GM23338 (cell line): ENCODE results near the gene SOS1. TPM values are rescaled to one million over a fixed set of nuclear protein-coding genes. Genes with fewer than 3 reads are reported as not detected.

Experiments used
- ATAC-seq: fragments of 200-7000 bp; cut with Tn5 transposase; 3 replicates; pipeline ENCODE4 v1.9.1; 2020
- DNase-seq: peaks from one replicate; pipeline ENCODE4 v3.0.0-alpha.2; 2015; ENCODE audit warnings: low spot score
- H2AFZ ChIP-seq: fragments of 200-600 bp; sonication (generic); 2 replicates; pipeline ENCODE4 v1.8.0; 2016; ENCODE audit warnings: antibody characterized with exemption, mild to moderate bottlenecking, moderate library complexity
- H3F3A ChIP-seq: fragments of 200-600 bp; sonication (generic); replicated peaks from 2 replicates; pipeline ENCODE4 v1.8.0; 2017; ENCODE audit warnings: antibody characterized with exemption, mixed run types, low read depth
- H3K27ac ChIP-seq: fragments of 200-600 bp; sonication (generic); 2 replicates; pipeline ENCODE4 v1.6.1; 2016; ENCODE audit warnings: low read depth
- H3K27me3 ChIP-seq: fragments of 200-600 bp; sonication (generic); 2 replicates; pipeline ENCODE4 v1.8.0; 2016; ENCODE audit warnings: mild to moderate bottlenecking, mixed run types, moderate library complexity; ENCODE audit not compliant: insufficient read depth
- H3K36me3 ChIP-seq: fragments of 200-600 bp; sonication (generic); 2 replicates; pipeline ENCODE4 v1.8.0; 2016; ENCODE audit warnings: mild to moderate bottlenecking; ENCODE audit not compliant: insufficient read depth
- H3K4me1 ChIP-seq: fragments of 200-600 bp; sonication (generic); 2 replicates; pipeline ENCODE4 v1.8.0; 2016; ENCODE audit warnings: mild to moderate bottlenecking, moderate library complexity; ENCODE audit not compliant: insufficient read depth
- H3K4me2 ChIP-seq: fragments of 200-600 bp; sonication (generic); 2 replicates; pipeline ENCODE4 v1.7.1; 2017; ENCODE audit warnings: mixed run types
- H3K4me3 ChIP-seq: fragments of 200-600 bp; sonication (generic); 2 replicates; pipeline ENCODE4 v1.6.1; 2016; ENCODE audit warnings: mixed run types
- H3K79me2 ChIP-seq: fragments of 200-600 bp; sonication (generic); replicated peaks from 2 replicates; pipeline ENCODE4 v1.8.0; 2017; ENCODE audit warnings: mild to moderate bottlenecking; ENCODE audit not compliant: insufficient read depth
- H3K9me2 ChIP-seq: fragments of 200-600 bp; sonication (generic); 2 replicates; pipeline ENCODE4 v1.8.0; 2017; ENCODE audit not compliant: insufficient read depth
- H4K20me1 ChIP-seq: fragments of 200-600 bp; sonication (generic); replicated peaks from 2 replicates; pipeline ENCODE4 v1.8.0; 2017; ENCODE audit warnings: mild to moderate bottlenecking; ENCODE audit not compliant: insufficient read depth
- H3K27ac Mint-ChIP-seq: 2 replicates; pipeline ENCODE4 v1.8.0; 2020; ENCODE audit warnings: inconsistent platforms, mild to moderate bottlenecking, moderate library complexity, mixed read lengths
- H3K27me3 Mint-ChIP-seq: 3 replicates; pipeline ENCODE4 v1.8.0; 2022; ENCODE audit warnings: low read depth, mild to moderate bottlenecking, moderate library complexity, mixed read lengths, inconsistent platforms; ENCODE audit not compliant: insufficient read depth, poor library complexity
- H3K36me3 Mint-ChIP-seq: 3 replicates; pipeline ENCODE4 v1.8.0; 2021; ENCODE audit warnings: low read depth, mild to moderate bottlenecking, inconsistent platforms, moderate library complexity, mixed read lengths
- H3K4me1 Mint-ChIP-seq: 3 replicates; pipeline ENCODE4 v1.8.0; 2020; ENCODE audit warnings: mild to moderate bottlenecking, inconsistent platforms, mixed read lengths
- H3K4me3 Mint-ChIP-seq: 3 replicates; pipeline ENCODE4 v1.8.0; 2021; ENCODE audit warnings: moderate library complexity, mild to moderate bottlenecking, inconsistent platforms, mixed read lengths
- H3K9me3 Mint-ChIP-seq: 3 replicates; pipeline ENCODE4 v1.8.0; 2020; ENCODE audit warnings: moderate library complexity, mild to moderate bottlenecking, inconsistent platforms, mixed read lengths
- CREB1 ChIP-seq: fragments of 250-450 bp; sonication (Bioruptor Pico); IDR thresholded peaks from 2 replicates; pipeline ENCODE4 v1.5.0; 2020; ENCODE audit warnings: low read depth, mild to moderate bottlenecking, moderate library complexity
- EZH2 ChIP-seq: fragments of 200-600 bp; sonication (generic); IDR thresholded peaks from one replicate; pipeline ENCODE4 v1.8.0; 2017; ENCODE audit warnings: antibody characterized with exemption, mild to moderate bottlenecking, low read depth; ENCODE audit not compliant: unreplicated experiment
- EZH2phosphoT487 ChIP-seq: fragments of 200-600 bp; sonication (generic); IDR thresholded peaks from one replicate; pipeline ENCODE4 v1.8.1; 2018; ENCODE audit warnings: antibody characterized with exemption; ENCODE audit not compliant: unreplicated experiment
- JUNB ChIP-seq: IDR thresholded peaks from one replicate; pipeline ENCODE4 v1.6.1; 2016; ENCODE audit warnings: antibody characterized with exemption; ENCODE audit not compliant: unreplicated experiment
- NANOG ChIP-seq: IDR thresholded peaks from 2 replicates; pipeline ENCODE4 v1.6.1; 2016; ENCODE audit warnings: antibody characterized with exemption, borderline replicate concordance
- POLR2AphosphoS5 ChIP-seq: IDR thresholded peaks from 2 replicates; pipeline ENCODE4 v1.6.1; 2016; ENCODE audit warnings: antibody characterized with exemption, low read depth
- STAT1 ChIP-seq: IDR thresholded peaks from one replicate; pipeline ENCODE4 v1.6.1; 2016; ENCODE audit warnings: antibody characterized with exemption; ENCODE audit not compliant: unreplicated experiment
- ZNF114 ChIP-seq: fragments of 250-450 bp; sonication (Bioruptor Pico); IDR thresholded peaks from 2 replicates; pipeline ENCODE4 v1.5.0; 2020; ENCODE audit warnings: mild to moderate bottlenecking, moderate library complexity
- ZNF331 ChIP-seq: fragments of 250-450 bp; sonication (Bioruptor Pico); IDR thresholded peaks from 2 replicates; pipeline ENCODE4 v1.5.0; 2020; ENCODE audit warnings: low read depth, mild to moderate bottlenecking, moderate library complexity
- polyA plus RNA-seq: library from polyadenylated mRNA; unstranded; fragments of >200 nt; fragmentation: Nextera tagmentation; extraction: Ambion mirVana; gene quantifications from 2 replicates; pipeline ENCODE4 v1.2.1, GENCODE V29; 2016
- total RNA-seq: library from RNA; depleted of rRNA; stranded (reverse); fragments of >200 nt; shearing (Covaris generic); gene quantifications from 2 replicates; pipeline ENCODE4 v1.2.3, GENCODE V29; 2014
- TF ChIP-seq, protein P1 (sequence below): IDR thresholded peaks from one replicate; pipeline ENCODE4 v1.6.1; 2018; ENCODE audit warnings: antibody characterized with exemption; ENCODE audit not compliant: unreplicated experiment
- TF ChIP-seq, protein P2 (sequence below), 2 experiments: fragments of 200-600 bp in 1 of 2; sonication (generic) in 1 of 2; conservative IDR thresholded peaks; 2 replicates each; pipeline versions ENCODE4 v1.5.1 to v1.6.1; 2016 to 2017; ENCODE audit warnings: antibody characterized with exemption in 2 of 2, low read depth in 2 of 2, mild to moderate bottlenecking in 2 of 2, moderate library complexity in 1 of 2
- TF ChIP-seq, protein P3 (sequence below): fragments of 250-450 bp; sonication (Bioruptor Pico); IDR thresholded peaks from 2 replicates; pipeline ENCODE4 v1.5.0; 2020; ENCODE audit warnings: mild to moderate bottlenecking, moderate library complexity
- TF ChIP-seq, protein P4 (sequence below): IDR thresholded peaks from 2 replicates; pipeline ENCODE4 v1.6.1; 2016; ENCODE audit warnings: antibody characterized with exemption

The SOS1 gene
- total and polyA plus RNA-seq, 2 experiments from 2014 or later: 13.4 to 21.9 TPM

DNA sequence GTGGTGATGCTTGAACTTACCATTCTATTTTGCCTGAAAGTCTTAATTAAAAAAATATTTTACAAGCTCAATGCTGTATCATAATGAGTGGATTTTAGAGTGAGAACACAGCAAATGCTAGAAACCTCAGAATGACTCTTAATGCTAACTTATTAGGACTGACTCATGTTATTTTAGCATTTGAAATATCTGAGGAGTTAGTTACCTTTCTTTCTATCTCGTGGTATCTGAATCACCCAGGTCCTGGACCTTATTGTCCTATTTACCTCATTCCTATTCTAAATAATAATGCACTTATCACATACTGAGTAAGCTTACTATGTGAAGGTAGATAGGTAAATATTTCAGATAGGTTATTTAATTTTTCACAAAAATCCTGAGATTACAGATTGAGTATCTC is 70.7 kb downstream of the SOS1 start:
- peaks cover 15% of the 10 kb centered on the region; the same call in 1 of the 2 replicates for H3K4me1 ChIP-seq
- H4K20me1 ChIP-seq: no peaks in the 10 kb centered on the region
- H3F3A ChIP-seq: no peaks in the 10 kb centered on the region
- H3K4me3 ChIP-seq: no peak overlapping the region
- Mint-ChIP-seq H3K27me3 (no peaks in the 10 kb centered on the region), H3K4me1 (peaks cover 3% of the 10 kb centered on the region; the same call in 2 of the 3 replicates), H3K27ac (no peak overlapping the region), H3K4me3 (no peak overlapping the region), H3K36me3 (peaks cover 51% of the 10 kb centered on the region), H3K9me3 (no peaks in the 10 kb centered on the region)
- no peak overlapping the region for H3K27ac ChIP-seq
- TF ChIP-seq ZNF331 (CRISPR knock-in tag) (no peak), NANOG (no peak), POLR2AphosphoS5 (no peak), JUNB (no peak), EZH2phosphoT487 (no peak), CREB1 (CRISPR knock-in tag) (no peak), EZH2 (no peak), ZNF114 (CRISPR knock-in tag) (no peak), STAT1 (no peak)
- TF ChIP-seq, protein P1, sequence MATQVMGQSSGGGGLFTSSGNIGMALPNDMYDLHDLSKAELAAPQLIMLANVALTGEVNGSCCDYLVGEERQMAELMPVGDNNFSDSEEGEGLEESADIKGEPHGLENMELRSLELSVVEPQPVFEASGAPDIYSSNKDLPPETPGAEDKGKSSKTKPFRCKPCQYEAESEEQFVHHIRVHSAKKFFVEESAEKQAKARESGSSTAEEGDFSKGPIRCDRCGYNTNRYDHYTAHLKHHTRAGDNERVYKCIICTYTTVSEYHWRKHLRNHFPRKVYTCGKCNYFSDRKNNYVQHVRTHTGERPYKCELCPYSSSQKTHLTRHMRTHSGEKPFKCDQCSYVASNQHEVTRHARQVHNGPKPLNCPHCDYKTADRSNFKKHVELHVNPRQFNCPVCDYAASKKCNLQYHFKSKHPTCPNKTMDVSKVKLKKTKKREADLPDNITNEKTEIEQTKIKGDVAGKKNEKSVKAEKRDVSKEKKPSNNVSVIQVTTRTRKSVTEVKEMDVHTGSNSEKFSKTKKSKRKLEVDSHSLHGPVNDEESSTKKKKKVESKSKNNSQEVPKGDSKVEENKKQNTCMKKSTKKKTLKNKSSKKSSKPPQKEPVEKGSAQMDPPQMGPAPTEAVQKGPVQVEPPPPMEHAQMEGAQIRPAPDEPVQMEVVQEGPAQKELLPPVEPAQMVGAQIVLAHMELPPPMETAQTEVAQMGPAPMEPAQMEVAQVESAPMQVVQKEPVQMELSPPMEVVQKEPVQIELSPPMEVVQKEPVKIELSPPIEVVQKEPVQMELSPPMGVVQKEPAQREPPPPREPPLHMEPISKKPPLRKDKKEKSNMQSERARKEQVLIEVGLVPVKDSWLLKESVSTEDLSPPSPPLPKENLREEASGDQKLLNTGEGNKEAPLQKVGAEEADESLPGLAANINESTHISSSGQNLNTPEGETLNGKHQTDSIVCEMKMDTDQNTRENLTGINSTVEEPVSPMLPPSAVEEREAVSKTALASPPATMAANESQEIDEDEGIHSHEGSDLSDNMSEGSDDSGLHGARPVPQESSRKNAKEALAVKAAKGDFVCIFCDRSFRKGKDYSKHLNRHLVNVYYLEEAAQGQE: no peak
- TF ChIP-seq, protein P2, sequence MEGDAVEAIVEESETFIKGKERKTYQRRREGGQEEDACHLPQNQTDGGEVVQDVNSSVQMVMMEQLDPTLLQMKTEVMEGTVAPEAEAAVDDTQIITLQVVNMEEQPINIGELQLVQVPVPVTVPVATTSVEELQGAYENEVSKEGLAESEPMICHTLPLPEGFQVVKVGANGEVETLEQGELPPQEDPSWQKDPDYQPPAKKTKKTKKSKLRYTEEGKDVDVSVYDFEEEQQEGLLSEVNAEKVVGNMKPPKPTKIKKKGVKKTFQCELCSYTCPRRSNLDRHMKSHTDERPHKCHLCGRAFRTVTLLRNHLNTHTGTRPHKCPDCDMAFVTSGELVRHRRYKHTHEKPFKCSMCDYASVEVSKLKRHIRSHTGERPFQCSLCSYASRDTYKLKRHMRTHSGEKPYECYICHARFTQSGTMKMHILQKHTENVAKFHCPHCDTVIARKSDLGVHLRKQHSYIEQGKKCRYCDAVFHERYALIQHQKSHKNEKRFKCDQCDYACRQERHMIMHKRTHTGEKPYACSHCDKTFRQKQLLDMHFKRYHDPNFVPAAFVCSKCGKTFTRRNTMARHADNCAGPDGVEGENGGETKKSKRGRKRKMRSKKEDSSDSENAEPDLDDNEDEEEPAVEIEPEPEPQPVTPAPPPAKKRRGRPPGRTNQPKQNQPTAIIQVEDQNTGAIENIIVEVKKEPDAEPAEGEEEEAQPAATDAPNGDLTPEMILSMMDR (conservative IDR thresholded peaks at IDR 0.05; ENCODE audit: low read depth in 2 of 2): no peak
- TF ChIP-seq, protein P3, sequence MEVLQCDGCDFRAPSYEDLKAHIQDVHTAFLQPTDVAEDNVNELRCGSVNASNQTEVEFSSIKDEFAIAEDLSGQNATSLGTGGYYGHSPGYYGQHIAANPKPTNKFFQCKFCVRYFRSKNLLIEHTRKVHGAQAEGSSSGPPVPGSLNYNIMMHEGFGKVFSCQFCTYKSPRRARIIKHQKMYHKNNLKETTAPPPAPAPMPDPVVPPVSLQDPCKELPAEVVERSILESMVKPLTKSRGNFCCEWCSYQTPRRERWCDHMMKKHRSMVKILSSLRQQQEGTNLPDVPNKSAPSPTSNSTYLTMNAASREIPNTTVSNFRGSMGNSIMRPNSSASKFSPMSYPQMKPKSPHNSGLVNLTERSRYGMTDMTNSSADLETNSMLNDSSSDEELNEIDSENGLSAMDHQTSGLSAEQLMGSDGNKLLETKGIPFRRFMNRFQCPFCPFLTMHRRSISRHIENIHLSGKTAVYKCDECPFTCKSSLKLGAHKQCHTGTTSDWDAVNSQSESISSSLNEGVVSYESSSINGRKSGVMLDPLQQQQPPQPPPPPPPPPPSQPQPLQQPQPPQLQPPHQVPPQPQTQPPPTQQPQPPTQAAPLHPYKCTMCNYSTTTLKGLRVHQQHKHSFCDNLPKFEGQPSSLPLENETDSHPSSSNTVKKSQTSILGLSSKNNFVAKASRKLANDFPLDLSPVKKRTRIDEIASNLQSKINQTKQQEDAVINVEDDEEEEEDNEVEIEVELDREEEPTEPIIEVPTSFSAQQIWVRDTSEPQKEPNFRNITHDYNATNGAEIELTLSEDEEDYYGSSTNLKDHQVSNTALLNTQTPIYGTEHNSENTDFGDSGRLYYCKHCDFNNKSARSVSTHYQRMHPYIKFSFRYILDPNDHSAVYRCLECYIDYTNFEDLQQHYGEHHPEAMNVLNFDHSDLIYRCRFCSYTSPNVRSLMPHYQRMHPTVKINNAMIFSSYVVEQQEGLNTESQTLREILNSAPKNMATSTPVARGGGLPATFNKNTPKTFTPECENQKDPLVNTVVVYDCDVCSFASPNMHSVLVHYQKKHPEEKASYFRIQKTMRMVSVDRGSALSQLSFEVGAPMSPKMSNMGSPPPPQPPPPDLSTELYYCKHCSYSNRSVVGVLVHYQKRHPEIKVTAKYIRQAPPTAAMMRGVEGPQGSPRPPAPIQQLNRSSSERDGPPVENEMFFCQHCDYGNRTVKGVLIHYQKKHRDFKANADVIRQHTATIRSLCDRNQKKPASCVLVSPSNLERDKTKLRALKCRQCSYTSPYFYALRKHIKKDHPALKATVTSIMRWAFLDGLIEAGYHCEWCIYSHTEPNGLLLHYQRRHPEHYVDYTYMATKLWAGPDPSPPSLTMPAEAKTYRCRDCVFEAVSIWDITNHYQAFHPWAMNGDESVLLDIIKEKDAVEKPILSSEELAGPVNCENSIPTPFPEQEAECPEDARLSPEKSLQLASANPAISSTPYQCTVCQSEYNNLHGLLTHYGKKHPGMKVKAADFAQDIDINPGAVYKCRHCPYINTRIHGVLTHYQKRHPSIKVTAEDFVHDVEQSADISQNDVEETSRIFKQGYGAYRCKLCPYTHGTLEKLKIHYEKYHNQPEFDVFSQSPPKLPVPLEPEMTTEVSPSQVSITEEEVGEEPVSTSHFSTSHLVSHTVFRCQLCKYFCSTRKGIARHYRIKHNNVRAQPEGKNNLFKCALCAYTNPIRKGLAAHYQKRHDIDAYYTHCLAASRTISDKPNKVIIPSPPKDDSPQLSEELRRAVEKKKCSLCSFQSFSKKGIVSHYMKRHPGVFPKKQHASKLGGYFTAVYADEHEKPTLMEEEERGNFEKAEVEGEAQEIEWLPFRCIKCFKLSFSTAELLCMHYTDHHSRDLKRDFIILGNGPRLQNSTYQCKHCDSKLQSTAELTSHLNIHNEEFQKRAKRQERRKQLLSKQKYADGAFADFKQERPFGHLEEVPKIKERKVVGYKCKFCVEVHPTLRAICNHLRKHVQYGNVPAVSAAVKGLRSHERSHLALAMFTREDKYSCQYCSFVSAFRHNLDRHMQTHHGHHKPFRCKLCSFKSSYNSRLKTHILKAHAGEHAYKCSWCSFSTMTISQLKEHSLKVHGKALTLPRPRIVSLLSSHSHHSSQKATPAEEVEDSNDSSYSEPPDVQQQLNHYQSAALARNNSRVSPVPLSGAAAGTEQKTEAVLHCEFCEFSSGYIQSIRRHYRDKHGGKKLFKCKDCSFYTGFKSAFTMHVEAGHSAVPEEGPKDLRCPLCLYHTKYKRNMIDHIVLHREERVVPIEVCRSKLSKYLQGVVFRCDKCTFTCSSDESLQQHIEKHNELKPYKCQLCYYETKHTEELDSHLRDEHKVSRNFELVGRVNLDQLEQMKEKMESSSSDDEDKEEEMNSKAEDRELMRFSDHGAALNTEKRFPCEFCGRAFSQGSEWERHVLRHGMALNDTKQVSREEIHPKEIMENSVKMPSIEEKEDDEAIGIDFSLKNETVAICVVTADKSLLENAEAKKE (CRISPR knock-in tag): no peak
- TF ChIP-seq, protein P4, sequence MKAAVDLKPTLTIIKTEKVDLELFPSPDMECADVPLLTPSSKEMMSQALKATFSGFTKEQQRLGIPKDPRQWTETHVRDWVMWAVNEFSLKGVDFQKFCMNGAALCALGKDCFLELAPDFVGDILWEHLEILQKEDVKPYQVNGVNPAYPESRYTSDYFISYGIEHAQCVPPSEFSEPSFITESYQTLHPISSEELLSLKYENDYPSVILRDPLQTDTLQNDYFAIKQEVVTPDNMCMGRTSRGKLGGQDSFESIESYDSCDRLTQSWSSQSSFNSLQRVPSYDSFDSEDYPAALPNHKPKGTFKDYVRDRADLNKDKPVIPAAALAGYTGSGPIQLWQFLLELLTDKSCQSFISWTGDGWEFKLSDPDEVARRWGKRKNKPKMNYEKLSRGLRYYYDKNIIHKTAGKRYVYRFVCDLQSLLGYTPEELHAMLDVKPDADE: no peak
- no peak for DNase-seq
- no peaks in the 10 kb centered on the region for H3K79me2 ChIP-seq
- H3K27me3 ChIP-seq: no peaks in the 10 kb centered on the region
- H2AFZ ChIP-seq: no peak overlapping the region
- H3K4me2 ChIP-seq: no peak overlapping the region
- no peaks in the 10 kb centered on the region for H3K36me3 ChIP-seq
- H3K9me2 ChIP-seq: no peaks in the 10 kb centered on the region
- ATAC-seq: no peak
